OCI-LY7 (cell line): ENCODE measurements around the gene UVRAG. TPM values are rescaled to one million over a fixed set of nuclear protein-coding genes. Genes with fewer than 3 reads are reported as not detected.

Experiments
- BruUV-seq: library from RNA; stranded (reverse); fragments of 400-500 nt; replicated peaks from 2 replicates; lab custom pipeline; 2021; lab: Mats Ljungman, UMichigan
- CTCF ChIA-PET: fragments of 300-600 bp; sonication (Branson Sonifier 250); formaldehyde crosslinking; loops from one replicate; lab custom pipeline; 2022; ENCODE audit warnings: antibody characterized with exemption; ENCODE audit not compliant: unreplicated experiment; lab: Charles Lee
- POLR2A ChIA-PET: fragments of 300-600 bp; sonication (Branson Sonifier 250); formaldehyde crosslinking; loops from one replicate; lab custom pipeline; 2022; ENCODE audit warnings: antibody characterized with exemption; lab: Charles Lee
- DNase-seq: peaks from one replicate; pipeline ENCODE4 v3.0.0-alpha.2; 2015; ENCODE audit warnings: low spot score
- H2AFZ ChIP-seq: fragments of 200-600 bp; sonication (generic), shearing (Covaris generic); 2 replicates; pipeline ENCODE4 v1.6.1; 2014; ENCODE audit warnings: mild to moderate bottlenecking, antibody characterized with exemption, low read length, moderate library complexity
- H3K27ac ChIP-seq: fragments of 200-600 bp; sonication (generic); 2 replicates; pipeline ENCODE4 v1.5.1; 2014; ENCODE audit warnings: mixed run types, low read depth, mild to moderate bottlenecking, moderate library complexity, low read length, inconsistent platforms; ENCODE audit not compliant: poor library complexity, severe bottlenecking
- H3K36me3 ChIP-seq: fragments of 200-600 bp; sonication (generic); 2 replicates; pipeline ENCODE4 v1.6.1; 2014; ENCODE audit warnings: mild to moderate bottlenecking, antibody characterized with exemption, low read length, moderate library complexity, mixed read lengths; ENCODE audit not compliant: insufficient read depth
- H3K4me1 ChIP-seq: fragments of 200-600 bp; sonication (generic); 2 replicates; pipeline ENCODE4 v1.5.1; 2014; ENCODE audit warnings: mild to moderate bottlenecking, low read length; ENCODE audit not compliant: insufficient read depth, poor library complexity, severe bottlenecking
- H3K4me2 ChIP-seq: fragments of 200-600 bp; sonication (generic); 2 replicates; pipeline ENCODE4 v1.6.1; 2014; ENCODE audit warnings: mild to moderate bottlenecking, low read length
- H3K4me3 ChIP-seq: fragments of 200-600 bp; sonication (generic); 2 replicates; pipeline ENCODE4 v1.5.1; 2014; ENCODE audit warnings: mild to moderate bottlenecking, low read depth, low read length; ENCODE audit not compliant: poor library complexity, severe bottlenecking
- H3K79me2 ChIP-seq: fragments of 200-600 bp; sonication (generic); 2 replicates; pipeline ENCODE4 v1.6.1; 2016; ENCODE audit warnings: low read depth, mild to moderate bottlenecking, low read length, moderate library complexity, mixed read lengths; ENCODE audit not compliant: insufficient read depth
- H3K9me2 ChIP-seq: fragments of 200-600 bp; sonication (generic); 2 replicates; pipeline ENCODE4 v1.6.1; 2016; ENCODE audit warnings: mild to moderate bottlenecking, low read length, mixed read lengths; ENCODE audit not compliant: insufficient read depth
- H3K9me3 ChIP-seq: fragments of 200-600 bp; sonication (generic); 2 replicates; pipeline ENCODE4 v1.6.1; 2014; ENCODE audit warnings: mild to moderate bottlenecking, mixed run types, low read length, mixed read lengths
- H4K20me1 ChIP-seq: fragments of 200-600 bp; sonication (generic); 2 replicates; pipeline ENCODE4 v1.6.1; 2014; ENCODE audit warnings: mild to moderate bottlenecking, antibody characterized with exemption, low read length, moderate library complexity, mixed read lengths; ENCODE audit not compliant: insufficient read depth
- CTCF ChIP-seq: fragments of 200-600 bp; sonication (generic); conservative IDR thresholded peaks from 2 replicates; pipeline ENCODE4 v1.5.1; 2014; ENCODE audit warnings: mild to moderate bottlenecking, antibody characterized with exemption, low read length, moderate library complexity, mixed read lengths
- EZH2phosphoT487 ChIP-seq: fragments of 200-600 bp; sonication (generic); IDR thresholded peaks from 2 replicates; pipeline ENCODE4 v1.6.1; 2018; ENCODE audit warnings: low read depth, borderline replicate concordance, mild to moderate bottlenecking, mixed run types, antibody characterized with exemption, low read length, moderate library complexity, mixed read lengths
- intact Hi-C: fragments of 100-400 bp; cut with micrococcal nuclease; formaldehyde crosslinking; loops from one replicate; pipeline ENCODE4 v1.10.0; 2022; ENCODE audit not compliant: unreplicated experiment
- total RNA-seq, 2 experiments: library from RNA; depleted of rRNA in 1 of 2; stranded (reverse); fragments of >200 nt in 1 of 2; shearing (Covaris generic) in 1 of 2; gene quantifications; 2 replicates each; pipeline ENCODE4 v1.2.3, GENCODE V29; 2014 to 2022

The UVRAG gene
- total RNA-seq, 2 experiments from 2014 or later = 43.7 to 73.3 TPM

DNA sequence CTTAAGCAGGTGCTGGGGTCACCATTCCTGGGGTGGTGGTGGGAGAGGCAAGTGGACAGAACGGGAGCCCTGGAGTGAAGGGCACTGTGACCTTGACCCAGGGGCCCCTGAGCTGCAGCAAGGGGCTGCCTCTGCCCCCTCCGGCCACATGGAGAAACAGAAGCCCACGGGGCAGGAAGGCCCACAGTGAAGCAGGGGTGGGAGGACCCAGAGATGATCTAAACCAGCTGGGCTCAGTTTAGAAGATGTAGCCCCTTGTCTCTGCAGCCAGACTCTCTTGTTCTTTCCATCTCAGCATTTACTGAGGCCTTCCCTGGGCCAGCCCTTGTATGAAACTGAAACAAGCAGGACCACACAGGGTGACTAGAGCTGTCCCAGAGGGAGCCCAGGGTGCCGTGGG is 360.8 kb downstream of the UVRAG start:
- H3K4me2 ChIP-seq = no peak overlapping the region
- no peaks in the 10 kb centered on the region for H3K9me2 ChIP-seq
- no peak overlapping the region for H2AFZ ChIP-seq
- H3K9me3 ChIP-seq = no peaks in the 10 kb centered on the region
- H3K79me2 ChIP-seq = no peaks in the 10 kb centered on the region
- intact Hi-C loops = no loop called here
- no peak for TF ChIP-seq EZH2phosphoT487
- TF ChIP-seq CTCF = no peak
- no peak for DNase-seq
- ChIA-PET CTCF (no interaction called here), POLR2A (interaction anchor here (1.0 kb wide), 1 partner anchor 55 kb away, joined by 3 read pairs; no protein-coding TSS in a partner anchor)
- no peaks in the 10 kb centered on the region for H3K36me3 ChIP-seq
- H4K20me1 ChIP-seq = no peaks in the 10 kb centered on the region
- no peaks in the 10 kb centered on the region for H3K4me1 ChIP-seq
- no peak overlapping the region for H3K27ac ChIP-seq
- no peak overlapping the region for H3K4me3 ChIP-seq
- no TSS peak for BruUV-seq

GRCh38 chr11:76176463-76176862 is 361.5 kb downstream of the UVRAG start:
- CTCF ChIA-PET = no interaction called here
- no peaks in the 10 kb centered on the region for H3K9me3 ChIP-seq
- H2AFZ ChIP-seq = no peak overlapping the region
- DNase-seq = no peak
- H3K4me2 ChIP-seq = no peak overlapping the region
- H3K4me1 ChIP-seq = no peaks in the 10 kb centered on the region
- H3K9me2 ChIP-seq = no peaks in the 10 kb centered on the region
- H3K4me3 ChIP-seq = no peak overlapping the region
- no peaks in the 10 kb centered on the region for H3K79me2 ChIP-seq
- TF ChIP-seq EZH2phosphoT487 (no peak), CTCF (no peak)
- POLR2A ChIA-PET = interaction anchor here (1.0 kb wide), 1 partner anchor 54 kb away, joined by 3 read pairs; no protein-coding TSS in a partner anchor
- H3K36me3 ChIP-seq = no peaks in the 10 kb centered on the region
- no peak overlapping the region for H3K27ac ChIP-seq
- no peaks in the 10 kb centered on the region for H4K20me1 ChIP-seq
- intact Hi-C loops = no loop called here
- BruUV-seq = no TSS peak

GRCh38 chr11:76177250-76177686 is 362.3 kb downstream of the UVRAG start:
- Histone ChIP-seq H3K36me3 (no peaks in the 10 kb centered on the region), H3K4me2 (no peak overlapping the region), H3K4me3 (no peak overlapping the region), H3K27ac (no peak overlapping the region), H3K79me2 (no peaks in the 10 kb centered on the region), H3K9me3 (no peaks in the 10 kb centered on the region), H2AFZ (no peak overlapping the region), H3K4me1 (no peaks in the 10 kb centered on the region), H4K20me1 (no peaks in the 10 kb centered on the region), H3K9me2 (no peaks in the 10 kb centered on the region)
- no peak for DNase-seq
- intact Hi-C loops = no loop called here
- POLR2A ChIA-PET = no interaction called here
- TF ChIP-seq CTCF = no peak
- no peak for TF ChIP-seq EZH2phosphoT487
- no TSS peak for BruUV-seq
- CTCF ChIA-PET = no interaction called here
